IMR-90 (cell line): ENCODE results near the gene SLC19A2. TPM values are rescaled to one million over a fixed set of nuclear protein-coding genes. Genes with fewer than 3 reads are reported as not detected.

Experiments
- ATAC-seq: fragments of 200-7000 bp; cut with Tn5 transposase; 2 replicates; pipeline ENCODE4 v1.9.1; 2020; ENCODE audit warnings: low read depth, mild to moderate bottlenecking, moderate library complexity
- BruUV-seq: library from RNA; stranded (reverse); fragments of 400-500 nt; replicated peaks from 2 replicates; lab custom pipeline; 2021; lab: Mats Ljungman, UMichigan
- CTCF ChIA-PET: fragments of 300-600 bp; formaldehyde crosslinking; extraction: SDS; loops from one replicate; lab custom pipeline; 2021; ENCODE audit warnings: antibody characterized with exemption; lab: Yijun Ruan, JAX
- POLR2A ChIA-PET: fragments of 300-600 bp; sonication (Branson Sonifier 250); formaldehyde crosslinking; loops from one replicate; lab custom pipeline; 2022; ENCODE audit warnings: antibody characterized with exemption; ENCODE audit not compliant: unreplicated experiment; lab: Charles Lee
- DNase-seq: peaks from one replicate; pipeline ENCODE4 v3.0.0; 2013
- H2AFZ ChIP-seq: replicated peaks from 2 replicates; pipeline ENCODE3; 2013; ENCODE audit warnings: low read length, mild to moderate bottlenecking; ENCODE audit not compliant: poor library complexity
- H2AK5ac ChIP-seq: 2 replicates; pipeline ENCODE4 v1.6.1; 2013; ENCODE audit warnings: low read depth, low read length, inconsistent platforms
- H2AK9ac ChIP-seq: replicated peaks from 2 replicates; pipeline ENCODE3; 2013; ENCODE audit warnings: mild to moderate bottlenecking, low read depth, low read length, moderate library complexity; ENCODE audit not compliant: poor library complexity
- H2BK120ac ChIP-seq: 2 replicates; pipeline ENCODE4 v1.6.1; 2013; ENCODE audit warnings: low read depth, low read length, inconsistent platforms
- H2BK15ac ChIP-seq: 3 replicates; pipeline ENCODE4 v1.6.1; 2013; ENCODE audit warnings: low read depth, low read length, inconsistent platforms
- H2BK20ac ChIP-seq: 2 replicates; pipeline ENCODE4 v1.6.1; 2013; ENCODE audit warnings: low read depth, mild to moderate bottlenecking, inconsistent platforms, low read length, moderate library complexity
- H2BK5ac ChIP-seq: 2 replicates; pipeline ENCODE4 v1.6.1; 2013; ENCODE audit warnings: mild to moderate bottlenecking, low read depth, low read length, inconsistent platforms; ENCODE audit not compliant: poor library complexity, severe bottlenecking
- H3K14ac ChIP-seq: replicated peaks from 2 replicates; pipeline ENCODE4 v1.6.1; 2013; ENCODE audit warnings: low read depth, low read length, inconsistent platforms
- H3K18ac ChIP-seq: 2 replicates; pipeline ENCODE4 v1.6.1; 2013; ENCODE audit warnings: low read depth, low read length, control low read depth
- H3K23ac ChIP-seq: 2 replicates; pipeline ENCODE4 v1.6.1; 2013; ENCODE audit warnings: low read depth, low read length, inconsistent platforms
- H3K27ac ChIP-seq: 2 replicates; pipeline ENCODE4 v1.5.1; 2013; ENCODE audit warnings: mild to moderate bottlenecking, control low read depth, low read length; ENCODE audit not compliant: insufficient read depth
- H3K27me3 ChIP-seq: 2 replicates; pipeline ENCODE4 v1.6.1; 2013; ENCODE audit warnings: low read length; ENCODE audit not compliant: control insufficient read depth, insufficient read depth
- H3K36me3 ChIP-seq: 2 replicates; pipeline ENCODE4 v1.6.1; 2013; ENCODE audit warnings: low read length, mixed read lengths; ENCODE audit not compliant: control insufficient read depth, insufficient read depth
- H3K4ac ChIP-seq: 2 replicates; pipeline ENCODE4 v1.6.1; 2013; ENCODE audit warnings: low read depth, low read length, inconsistent platforms
- H3K4me1 ChIP-seq: 2 replicates; pipeline ENCODE4 v1.6.1; 2013; ENCODE audit warnings: low read length, mixed read lengths; ENCODE audit not compliant: control insufficient read depth, insufficient read depth
- H3K4me2 ChIP-seq: 2 replicates; pipeline ENCODE4 v1.6.1; 2013; ENCODE audit warnings: low read depth, mild to moderate bottlenecking, control low read depth, low read length, moderate library complexity
- H3K4me3 ChIP-seq: 2 replicates; pipeline ENCODE4 v1.5.1; 2013; ENCODE audit warnings: low read depth, mild to moderate bottlenecking, control low read depth, low read length, moderate library complexity; ENCODE audit not compliant: insufficient read depth
- H3K56ac ChIP-seq: 2 replicates; pipeline ENCODE4 v1.6.1; 2013; ENCODE audit warnings: low read length, inconsistent platforms; ENCODE audit not compliant: insufficient read depth; ENCODE audit errors: extremely low read depth
- H3K79me1 ChIP-seq, 2 experiments: 2 replicates each; pipeline ENCODE4 v1.6.1; 2013; ENCODE audit warnings: low read length in 2 of 2, inconsistent platforms in 1 of 2, low read depth in 1 of 2
- H3K9ac ChIP-seq: 2 replicates; pipeline ENCODE4 v1.6.1; 2013; ENCODE audit warnings: low read depth, low read length, control low read depth
- H3K9me1 ChIP-seq: 2 replicates; pipeline ENCODE4 v1.6.1; 2013; ENCODE audit warnings: low read length, inconsistent platforms; ENCODE audit not compliant: insufficient read depth
- H3K9me3 ChIP-seq: 2 replicates; pipeline ENCODE4 v1.6.1; 2013; ENCODE audit warnings: low read length; ENCODE audit not compliant: control insufficient read depth, insufficient read depth
- H4K20me1 ChIP-seq: 2 replicates; pipeline ENCODE4 v1.6.1; 2013; ENCODE audit warnings: low read length, inconsistent platforms; ENCODE audit not compliant: insufficient read depth
- H4K5ac ChIP-seq: 2 replicates; pipeline ENCODE4 v1.6.1; 2013; ENCODE audit warnings: mild to moderate bottlenecking, low read depth, low read length, control low read depth
- H4K8ac ChIP-seq, 2 experiments: 2 replicates each; pipeline ENCODE4 v1.6.1; 2013; ENCODE audit warnings: low read depth in 2 of 2, low read length in 2 of 2, control low read depth in 1 of 2, inconsistent platforms in 1 of 2
- H4K91ac ChIP-seq: 2 replicates; pipeline ENCODE4 v1.6.1; 2013; ENCODE audit warnings: low read depth, low read length, inconsistent platforms; ENCODE audit not compliant: insufficient read depth
- BHLHE40 ChIP-seq: fragments of 150-350 bp; IDR thresholded peaks from 2 replicates; pipeline ENCODE4 v1.6.1; 2016; ENCODE audit warnings: mild to moderate bottlenecking, low read depth, low read length
- FOS ChIP-seq: fragments of 150-350 bp; IDR thresholded peaks from 2 replicates; pipeline ENCODE4 v1.6.1; 2016; ENCODE audit warnings: low read depth, low read length
- MAFK ChIP-seq: IDR thresholded peaks from 2 replicates; pipeline ENCODE4 v1.6.1; 2012; ENCODE audit warnings: low read depth, low read length, improper control_type of control experiment
- MAZ ChIP-seq: IDR thresholded peaks from 2 replicates; pipeline ENCODE4 v1.6.1; 2012; ENCODE audit warnings: low read depth, mild to moderate bottlenecking, low read length, improper control_type of control experiment, moderate library complexity, borderline replicate concordance
- MXI1 ChIP-seq: IDR thresholded peaks from 2 replicates; pipeline ENCODE4 v1.6.1; 2012; ENCODE audit warnings: low read depth, mild to moderate bottlenecking, low read length, moderate library complexity, borderline replicate concordance
- POLR2A ChIP-seq: IDR thresholded peaks from 2 replicates; pipeline ENCODE4 v1.6.1; 2012; ENCODE audit warnings: mild to moderate bottlenecking, low read depth, low read length
- RFX5 ChIP-seq: IDR thresholded peaks from 2 replicates; pipeline ENCODE4 v1.8.0; 2012; ENCODE audit warnings: low read depth, mild to moderate bottlenecking, low read length, moderate library complexity
- SMC3 ChIP-seq: fragments of 150-350 bp; IDR thresholded peaks from 2 replicates; pipeline ENCODE4 v1.6.1; 2016; ENCODE audit warnings: low read depth, mild to moderate bottlenecking, antibody characterized with exemption, low read length, moderate library complexity
- WGBS, 2 experiments: methylation state at CpG; one replicate each; pipeline versions ENCODE4 v1.1.5 to v1.1.7; 2013; ENCODE audit warnings: missing lambda C conversion rate in 2 of 2; ENCODE audit not compliant: insufficient read length in 1 of 2; ENCODE audit errors: extremely low coverage in 2 of 2; 5-methylcytosine and 5-hydroxymethylcytosine counted together
- dilution Hi-C: fragments of 300-500 bp; cut with HindIII; formaldehyde crosslinking; loops from one replicate; pipeline ENCODE4 v1.14.3; 2018; ENCODE audit warnings: low sequenced_read_pairs; ENCODE audit not compliant: unreplicated experiment
- in situ Hi-C: fragments of 300-500 bp; cut with MboI; formaldehyde crosslinking; loops from 3 replicates; pipeline ENCODE4 v1.14.3; 2019; ENCODE audit warnings: low sequenced_read_pairs, inconsistent platforms, mixed read lengths
- intact Hi-C: fragments of 100-400 bp; cut with micrococcal nuclease; formaldehyde crosslinking; loops from 2 replicates; pipeline ENCODE4 v1.10.0; 2022
- polyA plus RNA-seq, 3 experiments: library from polyadenylated mRNA; depleted of rRNA; stranded (reverse); fragments of >200 nt; gene quantifications; 2 replicates each; pipeline ENCODE4 v1.2.3, GENCODE V29; 2012; ENCODE audit warnings: low replicate concordance in 1 of 3
- total RNA-seq: library from RNA; depleted of rRNA; stranded (reverse); fragments of >200 nt; gene quantifications from 2 replicates; pipeline ENCODE4 v1.2.3, GENCODE V29; 2012
- TF ChIP-seq, protein P1 (sequence below): conservative IDR thresholded peaks from 2 replicates; pipeline ENCODE4 v1.5.1; 2012; ENCODE audit warnings: mild to moderate bottlenecking, low read depth, low read length, improper control_type of control experiment

The SLC19A2 gene
- total and polyA plus RNA-seq, 2 of the 4 experiments (the other 2 are of a cell fraction) = 3.6 to 5.2 TPM

DNA sequence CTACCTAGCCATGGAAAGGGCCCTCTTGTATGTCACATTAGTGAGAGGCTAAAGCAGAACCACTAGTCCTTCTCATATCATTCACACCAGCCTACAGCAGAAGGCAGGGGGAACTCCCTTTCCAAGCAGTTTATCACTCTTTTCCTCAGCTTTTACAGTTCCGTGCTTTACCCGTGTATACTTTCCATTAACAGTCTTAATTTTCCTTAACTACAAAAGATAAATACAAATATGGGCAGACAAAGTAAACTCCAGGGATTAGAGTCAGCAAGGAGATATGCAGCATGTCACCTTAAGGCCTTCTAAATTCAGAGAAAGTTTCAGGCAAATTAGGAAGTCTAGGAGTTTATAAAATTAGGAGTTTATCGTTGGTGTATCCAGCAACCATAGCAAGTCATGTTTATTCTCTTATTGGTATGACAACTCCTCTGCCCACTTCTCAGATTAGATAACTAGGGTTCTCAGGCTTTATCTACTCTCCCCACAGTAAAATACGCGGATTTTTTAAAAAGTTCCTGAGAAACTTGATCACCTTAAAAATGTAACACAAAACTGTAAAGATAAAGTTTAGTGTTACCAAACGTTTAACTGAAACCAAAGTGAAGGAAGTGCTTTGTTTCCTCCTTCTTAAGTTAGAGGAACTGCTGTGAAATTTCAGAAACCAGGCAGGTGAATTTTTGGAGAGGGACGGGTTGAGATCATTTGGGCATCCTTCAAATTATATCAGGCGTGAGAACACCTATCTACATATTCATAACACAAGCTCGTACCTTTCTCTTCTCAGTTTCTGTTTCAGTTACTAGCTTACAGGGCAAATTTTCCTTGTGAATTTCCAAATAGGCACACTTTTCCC lies 42.7 kb upstream of the SLC19A2 start:
- no peak overlapping the region for H4K91ac ChIP-seq
- no peak overlapping the region for H2AK9ac ChIP-seq
- H3K27ac ChIP-seq = no peak overlapping the region
- ChIA-PET CTCF (interaction anchor here (0.9 kb wide), 1 partner anchor 17 kb away, joined by 4 read pairs; no protein-coding TSS in a partner anchor), POLR2A (no interaction called here)
- in situ Hi-C loops (no loop called here), dilution Hi-C loops (no loop called here), intact Hi-C loops (no loop called here)
- no peak overlapping the region for H2BK5ac ChIP-seq
- no peak overlapping the region for H2BK120ac ChIP-seq
- H3K14ac ChIP-seq = no peak overlapping the region
- H3K27me3 ChIP-seq = peaks cover 3% of the 10 kb centered on the region; the same call in 1 of the 2 replicates
- no peak overlapping the region for H4K8ac ChIP-seq
- ATAC-seq (no peak), DNase-seq (no peak)
- no peak overlapping the region for H3K9ac ChIP-seq
- no TSS peak for BruUV-seq
- no peak overlapping the region for H2BK20ac ChIP-seq
- H2BK15ac ChIP-seq = no peak overlapping the region
- no peak overlapping the region for H2AFZ ChIP-seq
- H3K4me1 ChIP-seq = no peaks in the 10 kb centered on the region
- no peak for TF ChIP-seq MAZ
- no peak for TF ChIP-seq SMC3
- TF ChIP-seq RFX5 = no peak
- TF ChIP-seq BHLHE40 = no peak
- no peak for TF ChIP-seq MXI1
- TF ChIP-seq POLR2A = no peak
- no peak for TF ChIP-seq FOS
- no peak for TF ChIP-seq MAFK
- TF ChIP-seq, protein P1, sequence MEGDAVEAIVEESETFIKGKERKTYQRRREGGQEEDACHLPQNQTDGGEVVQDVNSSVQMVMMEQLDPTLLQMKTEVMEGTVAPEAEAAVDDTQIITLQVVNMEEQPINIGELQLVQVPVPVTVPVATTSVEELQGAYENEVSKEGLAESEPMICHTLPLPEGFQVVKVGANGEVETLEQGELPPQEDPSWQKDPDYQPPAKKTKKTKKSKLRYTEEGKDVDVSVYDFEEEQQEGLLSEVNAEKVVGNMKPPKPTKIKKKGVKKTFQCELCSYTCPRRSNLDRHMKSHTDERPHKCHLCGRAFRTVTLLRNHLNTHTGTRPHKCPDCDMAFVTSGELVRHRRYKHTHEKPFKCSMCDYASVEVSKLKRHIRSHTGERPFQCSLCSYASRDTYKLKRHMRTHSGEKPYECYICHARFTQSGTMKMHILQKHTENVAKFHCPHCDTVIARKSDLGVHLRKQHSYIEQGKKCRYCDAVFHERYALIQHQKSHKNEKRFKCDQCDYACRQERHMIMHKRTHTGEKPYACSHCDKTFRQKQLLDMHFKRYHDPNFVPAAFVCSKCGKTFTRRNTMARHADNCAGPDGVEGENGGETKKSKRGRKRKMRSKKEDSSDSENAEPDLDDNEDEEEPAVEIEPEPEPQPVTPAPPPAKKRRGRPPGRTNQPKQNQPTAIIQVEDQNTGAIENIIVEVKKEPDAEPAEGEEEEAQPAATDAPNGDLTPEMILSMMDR = no peak
- H3K9me3 ChIP-seq = no peaks in the 10 kb centered on the region
- no peaks in the 10 kb centered on the region for H4K20me1 ChIP-seq
- no peak overlapping the region for H3K4me2 ChIP-seq
- H3K4ac ChIP-seq = no peak overlapping the region
- H3K9me1 ChIP-seq = no peaks in the 10 kb centered on the region
- no peak overlapping the region for H3K4me3 ChIP-seq
- H4K5ac ChIP-seq = no peak overlapping the region
- H3K56ac ChIP-seq = no peak overlapping the region
- H3K36me3 ChIP-seq = no peaks in the 10 kb centered on the region
- no peaks in the 10 kb centered on the region for H3K79me1 ChIP-seq
- H3K18ac ChIP-seq = no peak overlapping the region
- WGBS, 2 experiments = 57% methylated on average over 1 of the region's 9 CpGs; no CpG with 5 or more reads in 1 of the 2 experiments
- no peak overlapping the region for H2AK5ac ChIP-seq
- no peak overlapping the region for H3K23ac ChIP-seq
